CD4-positive, alpha-beta T cell (primary cell): ENCODE measurements around the gene HYAL1. TPM values are rescaled to one million over a fixed set of nuclear protein-coding genes. Genes with fewer than 3 reads are reported as not detected.
A peak's percentile ranks its signal among the peaks of the same experiment; 100 is the strongest.

Experiments used
- ATAC-seq: fragments of 200-7000 bp; cut with Tn5 transposase; one replicate; pipeline ENCODE4 v1.10.0; 2022; ENCODE audit warnings: mild to moderate bottlenecking; ENCODE audit not compliant: poor library complexity
- CTCF ChIA-PET: fragments of 350-600 bp; sonication (Branson Sonifier 250); formaldehyde crosslinking; loops from one replicate; lab custom pipeline; 2021; ENCODE audit warnings: antibody characterized with exemption, inconsistent platforms; lab: Charles Lee
- POLR2A ChIA-PET: fragments of 350-600 bp; sonication (Branson Sonifier 250); formaldehyde crosslinking; loops from one replicate; lab custom pipeline; 2021; ENCODE audit warnings: antibody characterized with exemption, inconsistent platforms; lab: Charles Lee
- DNase-seq, 14 experiments: peaks; one replicate each; pipeline ENCODE4 v3.0.0-alpha.2; 2013 to 2020; ENCODE audit warnings: mixed read lengths in 2 of 14
- H3K27ac ChIP-seq, 2 donors: one replicate each; pipeline versions ENCODE4 v1.5.1 to v1.7.0; 2013; ENCODE audit warnings: low read length in 2 of 2, low read depth in 1 of 2, mild to moderate bottlenecking in 1 of 2
- H3K27me3 ChIP-seq, 2 experiments: 1 replicate in 1 of 2; 2 replicates in 1 of 2; pipeline versions ENCODE4 v1.6.1 to v1.7.0; 2013; ENCODE audit warnings: low read length in 2 of 2, control low read depth in 1 of 2, mild to moderate bottlenecking in 1 of 2, moderate library complexity in 1 of 2; ENCODE audit not compliant: insufficient read depth in 2 of 2, control insufficient read depth in 1 of 2
- H3K36me3 ChIP-seq: one replicate; pipeline ENCODE4 v1.6.1; 2013; ENCODE audit warnings: low read length, control low read depth; ENCODE audit not compliant: insufficient read depth
- H3K4me1 ChIP-seq: one replicate; pipeline ENCODE4 v1.6.1; 2013; ENCODE audit warnings: low read length, control low read depth; ENCODE audit not compliant: insufficient read depth
- H3K4me3 ChIP-seq: one replicate; pipeline ENCODE4 v1.5.1; 2013; ENCODE audit warnings: mild to moderate bottlenecking, low read length, moderate library complexity
- H3K9me3 ChIP-seq, 2 experiments: 1 replicate in 1 of 2; 2 replicates in 1 of 2; pipeline versions ENCODE4 v1.6.1 to v1.7.0; 2013; ENCODE audit warnings: low read length in 2 of 2, mild to moderate bottlenecking in 2 of 2, control low read depth in 1 of 2, moderate library complexity in 1 of 2; ENCODE audit not compliant: control insufficient read depth in 1 of 2, insufficient read depth in 1 of 2
- H3K27ac Mint-ChIP-seq: one replicate; pipeline ENCODE4 v1.8.0; 2020; ENCODE audit warnings: mixed read lengths
- H3K27me3 Mint-ChIP-seq: one replicate; pipeline ENCODE4 v1.8.0; 2021; ENCODE audit warnings: mixed read lengths
- H3K36me3 Mint-ChIP-seq: one replicate; pipeline ENCODE4 v1.8.0; 2021; ENCODE audit warnings: low read depth, mixed read lengths
- H3K4me1 Mint-ChIP-seq: one replicate; pipeline ENCODE4 v1.8.0; 2021; ENCODE audit warnings: low read depth, mixed read lengths
- H3K4me3 Mint-ChIP-seq: one replicate; pipeline ENCODE4 v1.8.0; 2020; ENCODE audit warnings: mild to moderate bottlenecking, mixed read lengths
- H3K9me3 Mint-ChIP-seq: one replicate; pipeline ENCODE4 v1.8.0; 2020; ENCODE audit warnings: mixed read lengths
- CTCF ChIP-seq: fragments of 200-600 bp; IDR thresholded peaks from one replicate; pipeline ENCODE4 v1.8.0; 2022; ENCODE audit warnings: antibody characterized with exemption, mild to moderate bottlenecking
- intact Hi-C, 2 experiments: fragments of 100-400 bp; cut with DNase I in 1 of 2; cut with micrococcal nuclease in 1 of 2; formaldehyde crosslinking; loops; one replicate each; pipeline versions ENCODE4 v1.15.1 to v1.9.0; 2023 to 2025; cut with DNase I, micrococcal nuclease
- total RNA-seq, 174 experiments: library from RNA in 2 of 174; stranded (reverse) in 2 of 174; gene quantifications; one replicate each; pipeline ENCODE4 v1.2.3 and lab custom pipeline; 2021 to 2026

The HYAL1 gene
- total RNA-seq, 2 experiments from 2014 or later: 0.38 TPM; not detected in 1

- ATAC-seq: no peak
- intact Hi-C loops: loop anchor here (5.0 kb wide), 2 partner anchors 37 to 97 kb away; partner anchors contain the start of genes GNAI2 (in 1 of the 2), HYAL3 (in 1 of the 2) and NAA80 (in 1 of the 2)
- no peaks in the 10 kb centered on the region for H3K27me3 Mint-ChIP-seq
- no peaks in the 10 kb centered on the region for H3K9me3 Mint-ChIP-seq
- no peak for DNase-seq
- Histone ChIP-seq H3K9me3 (no peaks in the 10 kb centered on the region), H3K4me1 (peaks cover 62% of the 10 kb centered on the region), H3K27me3 (no peaks in the 10 kb centered on the region), H3K36me3 (peaks cover 36% of the 10 kb centered on the region), H3K27ac (peak overlapping the region; percentile 44 to 56), H3K4me3 (peak overlapping the region; percentile 3)
- peak overlapping the region; percentile 95 for H3K27ac Mint-ChIP-seq
- peaks cover 56% of the 10 kb centered on the region for H3K4me1 Mint-ChIP-seq
- ChIA-PET POLR2A (interaction anchor here (1.2 to 2.9 kb wide), 2 partner anchors 35 to 42 kb away, joined by 4 to 11 read pairs; partner anchors contain the start of genes HYAL3, IFRD2 and NAA80), CTCF (interaction anchor here (0.7 to 1.4 kb wide), 3 partner anchors 12 to 13 kb away, joined by 4 read pairs; no protein-coding TSS in a partner anchor)
- no peak for TF ChIP-seq CTCF
- peaks cover 56% of the 10 kb centered on the region for H3K36me3 Mint-ChIP-seq
- H3K4me3 Mint-ChIP-seq: peak overlapping the region; percentile 63
Measured at GRCh38 chr3:50334339-50335075, 31.1 kb upstream of the HYAL1 start.

GRCh38 chr3:50333744-50334328, 30.5 kb upstream of the HYAL1 start:
- H3K4me1 ChIP-seq: peaks cover 55% of the 10 kb centered on the region
- H3K36me3 ChIP-seq: peaks cover 39% of the 10 kb centered on the region
- peak overlapping the region; percentile 95 for H3K27ac Mint-ChIP-seq
- H3K36me3 Mint-ChIP-seq: peaks cover 56% of the 10 kb centered on the region
- H3K27me3 ChIP-seq: no peaks in the 10 kb centered on the region
- H3K9me3 ChIP-seq: no peaks in the 10 kb centered on the region
- no peak for ATAC-seq
- peak overlapping the region; percentile 3 for H3K4me3 ChIP-seq
- no peaks in the 10 kb centered on the region for H3K9me3 Mint-ChIP-seq
- intact Hi-C loops: no loop called here
- peak in 3 of 14 experiments; percentile 56 to 70 (median 61) for DNase-seq
- H3K4me1 Mint-ChIP-seq: peaks cover 49% of the 10 kb centered on the region
- peak overlapping the region; percentile 63 for H3K4me3 Mint-ChIP-seq
- no peak for TF ChIP-seq CTCF
- POLR2A ChIA-PET: interaction anchor here (1.2 to 2.9 kb wide), 2 partner anchors 35 to 41 kb away, joined by 4 to 11 read pairs; partner anchors contain the start of genes HYAL3, IFRD2 and NAA80
- H3K27me3 Mint-ChIP-seq: no peaks in the 10 kb centered on the region
- H3K27ac ChIP-seq: peak overlapping the region; percentile 44 to 56
- CTCF ChIA-PET: interaction anchor here (0.7 to 1.4 kb wide), 2 partner anchors 12 to 13 kb away, joined by 4 read pairs; no protein-coding TSS in a partner anchor

- peaks cover 52% of the 10 kb centered on the region for H3K36me3 Mint-ChIP-seq
- H3K4me3 Mint-ChIP-seq: no peak overlapping the region
- intact Hi-C loops: no loop called here
- H3K36me3 ChIP-seq: peaks cover 39% of the 10 kb centered on the region
- peaks cover 56% of the 10 kb centered on the region for H3K4me1 ChIP-seq
- no peaks in the 10 kb centered on the region for H3K27me3 Mint-ChIP-seq
- H3K27me3 ChIP-seq: no peaks in the 10 kb centered on the region
- ChIA-PET CTCF (no interaction called here), POLR2A (interaction anchor here (1.3 kb wide), 1 partner anchor 19 kb away, joined by 4 read pairs; the partner anchor contains the start of genes CYB561D2 and NPRL2)
- H3K4me1 Mint-ChIP-seq: peaks cover 45% of the 10 kb centered on the region
- DNase-seq (no peak), ATAC-seq (no peak)
- no peaks in the 10 kb centered on the region for H3K9me3 Mint-ChIP-seq
- H3K4me3 ChIP-seq: no peak overlapping the region
- peak overlapping the region; percentile 24 for H3K27ac Mint-ChIP-seq
- H3K9me3 ChIP-seq: no peaks in the 10 kb centered on the region
- TF ChIP-seq CTCF: no peak
- H3K27ac ChIP-seq: no peak overlapping the region
Measured at GRCh38 chr3:50331364-50331907, 28.1 kb upstream of the HYAL1 start.
